WTC11 (cell line): ENCODE measurements around the gene DCLK2. TPM values are rescaled to one million over a fixed set of nuclear protein-coding genes. Genes with fewer than 3 reads are reported as not detected.

ENCODE experiments used
- ATAC-seq: fragments of 200-7000 bp; cut with Tn5 transposase; 2 replicates; pipeline ENCODE4 v1.10.0; 2021; ENCODE audit warnings: mild to moderate bottlenecking, moderate library complexity
- CTCF ChIA-PET: fragments of 300-600 bp; sonication (Branson Sonifier 250); formaldehyde crosslinking; loops from one replicate; lab custom pipeline; 2021; ENCODE audit warnings: antibody characterized with exemption; lab: Charles Lee
- POLR2A ChIA-PET: fragments of 350-600 bp; sonication (Branson Sonifier 250); formaldehyde crosslinking; loops from one replicate; lab custom pipeline; 2021; ENCODE audit warnings: antibody characterized with exemption; lab: Charles Lee
- DNase-seq: peaks from one replicate; pipeline ENCODE4 v3.0.0; 2021; ENCODE audit warnings: low spot score
- H3K27ac Mint-ChIP-seq: 2 replicates; pipeline ENCODE4 v1.8.0; 2021; ENCODE audit warnings: mixed read lengths
- H3K27me3 Mint-ChIP-seq: 2 replicates; pipeline ENCODE4 v1.8.0; 2021; ENCODE audit warnings: low read depth, mild to moderate bottlenecking, moderate library complexity, mixed read lengths
- H3K36me3 Mint-ChIP-seq: 2 replicates; pipeline ENCODE4 v1.8.0; 2021; ENCODE audit warnings: mixed read lengths
- H3K4me1 Mint-ChIP-seq: 2 replicates; pipeline ENCODE4 v1.8.0; 2022; ENCODE audit warnings: mixed read lengths
- H3K4me3 Mint-ChIP-seq: 2 replicates; pipeline ENCODE4 v1.8.0; 2021; ENCODE audit warnings: mild to moderate bottlenecking, moderate library complexity, mixed read lengths
- H3K9me3 Mint-ChIP-seq: 2 replicates; pipeline ENCODE4 v1.8.0; 2021; ENCODE audit warnings: mixed read lengths
- ATF1 ChIP-seq: sonication (generic); formaldehyde crosslinking; IDR thresholded peaks from 2 replicates; pipeline ENCODE4 v1.8.1; 2023; ENCODE audit warnings: mild to moderate bottlenecking, moderate library complexity, missing genetic modification reagents
- CREB1 ChIP-seq: sonication (generic); formaldehyde crosslinking; IDR thresholded peaks from 2 replicates; pipeline ENCODE4 v1.8.0; 2023; ENCODE audit warnings: mild to moderate bottlenecking, missing genetic modification reagents
- ESRRA ChIP-seq: sonication (generic); formaldehyde crosslinking; IDR thresholded peaks from 2 replicates; pipeline ENCODE4 v1.8.1; 2022; ENCODE audit warnings: mild to moderate bottlenecking, missing genetic modification reagents, borderline replicate concordance
- GABPB1 ChIP-seq: sonication (generic); formaldehyde crosslinking; IDR thresholded peaks from 2 replicates; pipeline ENCODE4 v1.8.1; 2023; ENCODE audit warnings: mild to moderate bottlenecking, missing genetic modification reagents
- JUN ChIP-seq: sonication (generic); formaldehyde crosslinking; IDR thresholded peaks from 2 replicates; pipeline ENCODE4 v1.8.0; 2023; ENCODE audit warnings: mild to moderate bottlenecking, missing genetic modification reagents
- KAT7 ChIP-seq: sonication (generic); formaldehyde crosslinking; IDR thresholded peaks from 2 replicates; pipeline ENCODE4 v1.8.1; 2023; ENCODE audit warnings: missing genetic modification reagents, mild to moderate bottlenecking, borderline replicate concordance
- MXD4 ChIP-seq: fragments of 250-450 bp; sonication (Bioruptor Pico); IDR thresholded peaks from 2 replicates; pipeline ENCODE4 v1.8.0; 2021; ENCODE audit warnings: mild to moderate bottlenecking, moderate library complexity, borderline replicate concordance
- NFYB ChIP-seq: sonication (generic); formaldehyde crosslinking; conservative IDR thresholded peaks from 2 replicates; pipeline ENCODE4 v1.8.0; 2022; ENCODE audit warnings: low read depth, missing genetic modification reagents
- RORB ChIP-seq: fragments of 250-450 bp; sonication (Bioruptor Pico); IDR thresholded peaks from 2 replicates; pipeline ENCODE4 v1.9.0; 2021; ENCODE audit warnings: mild to moderate bottlenecking
- ZNF138 ChIP-seq: sonication (generic); formaldehyde crosslinking; conservative IDR thresholded peaks from 2 replicates; pipeline ENCODE4 v1.8.1; 2022; ENCODE audit warnings: mild to moderate bottlenecking, moderate library complexity, missing genetic modification reagents
- ZNF263 ChIP-seq: sonication (generic); formaldehyde crosslinking; IDR thresholded peaks from 2 replicates; pipeline ENCODE4 v1.8.1; 2022; ENCODE audit warnings: low read depth, mild to moderate bottlenecking, moderate library complexity, missing genetic modification reagents
- ZNF317 ChIP-seq: sonication (generic); formaldehyde crosslinking; IDR thresholded peaks from 2 replicates; pipeline ENCODE4 v1.8.1; 2023; ENCODE audit warnings: low read depth, mild to moderate bottlenecking, moderate library complexity, missing genetic modification reagents, borderline replicate concordance
- ZNF416 ChIP-seq: fragments of 250-450 bp; sonication (Bioruptor Pico); IDR thresholded peaks from 2 replicates; pipeline ENCODE4 v1.9.0; 2021; ENCODE audit warnings: mild to moderate bottlenecking, inconsistent platforms
- total RNA-seq: library from RNA; stranded (reverse); gene quantifications from 3 replicates; pipeline ENCODE4 v1.2.3, GENCODE V29; 2021
- TF ChIP-seq, protein P1 (sequence below): fragments of 250-450 bp; sonication (Bioruptor Pico); IDR thresholded peaks from 2 replicates; pipeline ENCODE4 v1.9.0; 2021; ENCODE audit warnings: mild to moderate bottlenecking
- TF ChIP-seq, protein P2 (sequence below): fragments of 250-450 bp; sonication (Bioruptor Pico); conservative IDR thresholded peaks from 2 replicates; pipeline ENCODE4 v1.9.0; 2021; ENCODE audit warnings: mild to moderate bottlenecking
- TF ChIP-seq, protein P3 (sequence below): fragments of 250-450 bp; sonication (Bioruptor Pico); IDR thresholded peaks from 2 replicates; pipeline ENCODE4 v1.9.0; 2021; ENCODE audit warnings: mild to moderate bottlenecking
- TF ChIP-seq, protein P4 (sequence below): fragments of 250-450 bp; sonication (Bioruptor Pico); IDR thresholded peaks from 2 replicates; pipeline ENCODE4 v1.9.0; 2021; ENCODE audit warnings: mild to moderate bottlenecking, borderline replicate concordance
- TF ChIP-seq, protein P5 (sequence below): sonication (generic); formaldehyde crosslinking; IDR thresholded peaks from 2 replicates; pipeline ENCODE4 v1.8.1; 2023; ENCODE audit warnings: mild to moderate bottlenecking, missing genetic modification reagents

Gene DCLK2
- total RNA-seq, 1 experiment from 2014 or later: 0.17 TPM

DNA sequence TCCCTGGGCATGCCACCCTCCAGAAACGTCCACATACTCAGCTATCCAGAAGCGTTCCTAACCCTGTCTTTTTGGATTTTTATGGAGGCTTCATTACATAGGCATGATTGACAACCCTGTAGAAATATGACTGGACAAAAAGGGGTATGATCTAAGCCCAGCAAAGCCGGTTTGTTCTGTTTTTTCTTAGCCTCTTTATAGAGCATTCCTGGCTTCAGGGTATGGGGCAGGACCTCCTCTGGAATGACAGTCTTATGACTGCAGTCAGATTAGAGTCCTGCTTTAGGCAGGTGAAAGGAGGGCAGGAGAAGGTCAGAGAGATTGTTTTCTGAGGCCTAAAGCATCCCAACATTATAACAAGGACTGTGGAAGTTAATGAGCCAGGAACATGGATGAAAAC is 137.4 kb downstream of the DCLK2 start:
- H3K4me1 Mint-ChIP-seq: peaks cover 17% of the 10 kb centered on the region
- H3K4me3 Mint-ChIP-seq: no peak overlapping the region
- CTCF ChIA-PET: interaction anchor here (1.0 kb wide), 1 partner anchor 9 kb away, joined by 3 read pairs; no protein-coding TSS in a partner anchor
- no peaks in the 10 kb centered on the region for H3K9me3 Mint-ChIP-seq
- no peaks in the 10 kb centered on the region for H3K27me3 Mint-ChIP-seq
- POLR2A ChIA-PET: interaction anchor here (0.6 kb wide), 1 partner anchor 114 kb away, joined by 3 read pairs; no protein-coding TSS in a partner anchor
- DNase-seq (no peak), ATAC-seq (no peak)
- TF ChIP-seq GABPB1 (CRISPR knock-in tag) (no peak), MXD4 (no peak), KAT7 (CRISPR knock-in tag) (no peak), RORB (no peak), ZNF138 (CRISPR knock-in tag) (no peak), ZNF263 (CRISPR knock-in tag) (no peak), JUN (CRISPR knock-in tag) (no peak), NFYB (CRISPR knock-in tag) (no peak), CREB1 (CRISPR knock-in tag) (no peak), ATF1 (CRISPR knock-in tag) (no peak), ZNF416 (CRISPR knock-in tag) (no peak), ZNF317 (CRISPR knock-in tag) (no peak), ESRRA (CRISPR knock-in tag) (no peak)
- TF ChIP-seq, protein P1, sequence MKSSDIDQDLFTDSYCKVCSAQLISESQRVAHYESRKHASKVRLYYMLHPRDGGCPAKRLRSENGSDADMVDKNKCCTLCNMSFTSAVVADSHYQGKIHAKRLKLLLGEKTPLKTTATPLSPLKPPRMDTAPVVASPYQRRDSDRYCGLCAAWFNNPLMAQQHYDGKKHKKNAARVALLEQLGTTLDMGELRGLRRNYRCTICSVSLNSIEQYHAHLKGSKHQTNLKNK (CRISPR knock-in tag): no peak
- TF ChIP-seq, protein P2, sequence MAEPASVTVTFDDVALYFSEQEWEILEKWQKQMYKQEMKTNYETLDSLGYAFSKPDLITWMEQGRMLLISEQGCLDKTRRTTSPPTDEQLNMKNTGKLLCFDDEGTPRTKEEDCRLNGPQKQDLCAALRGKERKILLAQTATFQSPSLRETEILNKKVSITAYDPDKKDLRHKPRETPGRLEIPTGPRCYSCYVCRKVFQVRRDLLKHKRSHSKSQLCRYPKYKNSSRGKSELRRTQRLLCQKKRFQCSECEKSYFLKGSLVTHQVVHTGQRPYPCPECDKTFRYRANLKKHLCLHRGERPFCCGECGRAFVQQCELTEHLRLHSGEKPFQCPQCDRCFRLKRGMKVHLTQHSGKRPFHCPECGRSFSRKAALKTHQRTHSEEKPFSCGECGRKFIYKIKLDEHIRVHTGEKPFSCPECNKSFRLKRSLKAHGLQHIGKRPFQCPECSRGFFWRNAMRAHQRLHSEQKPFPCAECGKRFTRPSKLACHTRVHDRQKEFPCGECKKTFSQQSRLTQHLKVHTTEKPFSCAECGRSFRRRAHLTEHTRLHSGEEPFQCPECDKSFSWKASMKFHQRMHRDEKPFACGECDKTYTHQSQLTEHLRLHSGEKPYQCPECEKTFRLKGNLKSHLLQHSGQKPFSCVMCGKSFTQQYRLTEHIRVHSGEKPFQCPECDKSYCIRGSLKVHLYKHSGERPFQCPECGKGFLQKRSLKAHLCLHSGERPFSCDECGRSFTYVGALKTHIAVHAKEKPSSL (CRISPR knock-in tag): no peak
- TF ChIP-seq, protein P3, sequence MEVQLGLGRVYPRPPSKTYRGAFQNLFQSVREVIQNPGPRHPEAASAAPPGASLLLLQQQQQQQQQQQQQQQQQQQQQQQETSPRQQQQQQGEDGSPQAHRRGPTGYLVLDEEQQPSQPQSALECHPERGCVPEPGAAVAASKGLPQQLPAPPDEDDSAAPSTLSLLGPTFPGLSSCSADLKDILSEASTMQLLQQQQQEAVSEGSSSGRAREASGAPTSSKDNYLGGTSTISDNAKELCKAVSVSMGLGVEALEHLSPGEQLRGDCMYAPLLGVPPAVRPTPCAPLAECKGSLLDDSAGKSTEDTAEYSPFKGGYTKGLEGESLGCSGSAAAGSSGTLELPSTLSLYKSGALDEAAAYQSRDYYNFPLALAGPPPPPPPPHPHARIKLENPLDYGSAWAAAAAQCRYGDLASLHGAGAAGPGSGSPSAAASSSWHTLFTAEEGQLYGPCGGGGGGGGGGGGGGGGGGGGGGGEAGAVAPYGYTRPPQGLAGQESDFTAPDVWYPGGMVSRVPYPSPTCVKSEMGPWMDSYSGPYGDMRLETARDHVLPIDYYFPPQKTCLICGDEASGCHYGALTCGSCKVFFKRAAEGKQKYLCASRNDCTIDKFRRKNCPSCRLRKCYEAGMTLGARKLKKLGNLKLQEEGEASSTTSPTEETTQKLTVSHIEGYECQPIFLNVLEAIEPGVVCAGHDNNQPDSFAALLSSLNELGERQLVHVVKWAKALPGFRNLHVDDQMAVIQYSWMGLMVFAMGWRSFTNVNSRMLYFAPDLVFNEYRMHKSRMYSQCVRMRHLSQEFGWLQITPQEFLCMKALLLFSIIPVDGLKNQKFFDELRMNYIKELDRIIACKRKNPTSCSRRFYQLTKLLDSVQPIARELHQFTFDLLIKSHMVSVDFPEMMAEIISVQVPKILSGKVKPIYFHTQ (CRISPR knock-in tag): no peak
- TF ChIP-seq, protein P4, sequence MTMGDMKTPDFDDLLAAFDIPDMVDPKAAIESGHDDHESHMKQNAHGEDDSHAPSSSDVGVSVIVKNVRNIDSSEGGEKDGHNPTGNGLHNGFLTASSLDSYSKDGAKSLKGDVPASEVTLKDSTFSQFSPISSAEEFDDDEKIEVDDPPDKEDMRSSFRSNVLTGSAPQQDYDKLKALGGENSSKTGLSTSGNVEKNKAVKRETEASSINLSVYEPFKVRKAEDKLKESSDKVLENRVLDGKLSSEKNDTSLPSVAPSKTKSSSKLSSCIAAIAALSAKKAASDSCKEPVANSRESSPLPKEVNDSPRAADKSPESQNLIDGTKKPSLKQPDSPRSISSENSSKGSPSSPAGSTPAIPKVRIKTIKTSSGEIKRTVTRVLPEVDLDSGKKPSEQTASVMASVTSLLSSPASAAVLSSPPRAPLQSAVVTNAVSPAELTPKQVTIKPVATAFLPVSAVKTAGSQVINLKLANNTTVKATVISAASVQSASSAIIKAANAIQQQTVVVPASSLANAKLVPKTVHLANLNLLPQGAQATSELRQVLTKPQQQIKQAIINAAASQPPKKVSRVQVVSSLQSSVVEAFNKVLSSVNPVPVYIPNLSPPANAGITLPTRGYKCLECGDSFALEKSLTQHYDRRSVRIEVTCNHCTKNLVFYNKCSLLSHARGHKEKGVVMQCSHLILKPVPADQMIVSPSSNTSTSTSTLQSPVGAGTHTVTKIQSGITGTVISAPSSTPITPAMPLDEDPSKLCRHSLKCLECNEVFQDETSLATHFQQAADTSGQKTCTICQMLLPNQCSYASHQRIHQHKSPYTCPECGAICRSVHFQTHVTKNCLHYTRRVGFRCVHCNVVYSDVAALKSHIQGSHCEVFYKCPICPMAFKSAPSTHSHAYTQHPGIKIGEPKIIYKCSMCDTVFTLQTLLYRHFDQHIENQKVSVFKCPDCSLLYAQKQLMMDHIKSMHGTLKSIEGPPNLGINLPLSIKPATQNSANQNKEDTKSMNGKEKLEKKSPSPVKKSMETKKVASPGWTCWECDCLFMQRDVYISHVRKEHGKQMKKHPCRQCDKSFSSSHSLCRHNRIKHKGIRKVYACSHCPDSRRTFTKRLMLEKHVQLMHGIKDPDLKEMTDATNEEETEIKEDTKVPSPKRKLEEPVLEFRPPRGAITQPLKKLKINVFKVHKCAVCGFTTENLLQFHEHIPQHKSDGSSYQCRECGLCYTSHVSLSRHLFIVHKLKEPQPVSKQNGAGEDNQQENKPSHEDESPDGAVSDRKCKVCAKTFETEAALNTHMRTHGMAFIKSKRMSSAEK (CRISPR knock-in tag): no peak
- TF ChIP-seq, protein P5, sequence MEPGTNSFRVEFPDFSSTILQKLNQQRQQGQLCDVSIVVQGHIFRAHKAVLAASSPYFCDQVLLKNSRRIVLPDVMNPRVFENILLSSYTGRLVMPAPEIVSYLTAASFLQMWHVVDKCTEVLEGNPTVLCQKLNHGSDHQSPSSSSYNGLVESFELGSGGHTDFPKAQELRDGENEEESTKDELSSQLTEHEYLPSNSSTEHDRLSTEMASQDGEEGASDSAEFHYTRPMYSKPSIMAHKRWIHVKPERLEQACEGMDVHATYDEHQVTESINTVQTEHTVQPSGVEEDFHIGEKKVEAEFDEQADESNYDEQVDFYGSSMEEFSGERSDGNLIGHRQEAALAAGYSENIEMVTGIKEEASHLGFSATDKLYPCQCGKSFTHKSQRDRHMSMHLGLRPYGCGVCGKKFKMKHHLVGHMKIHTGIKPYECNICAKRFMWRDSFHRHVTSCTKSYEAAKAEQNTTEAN (CRISPR knock-in tag): no peak
- H3K27ac Mint-ChIP-seq: no peak overlapping the region
- no peaks in the 10 kb centered on the region for H3K36me3 Mint-ChIP-seq
